Vagina (tissue), 2 donors: ENCODE measurements around the gene IPO8.

ENCODE experiments used
- POLR2A ChIP-seq, 2 donors: fragments of 450-650 bp; IDR thresholded peaks; one replicate each; pipeline ENCODE4 v1.6.1; 2017; ENCODE audit warnings: antibody characterized with exemption in 2 of 2, mild to moderate bottlenecking in 2 of 2, moderate library complexity in 2 of 2
- POLR2AphosphoS5 ChIP-seq, 2 donors: sonication (generic); formaldehyde crosslinking; IDR thresholded peaks; one replicate each; pipeline ENCODE4 v1.9.0; 2017; ENCODE audit warnings: antibody characterized with exemption in 2 of 2, mild to moderate bottlenecking in 2 of 2, low read depth in 1 of 2; ENCODE audit not compliant: insufficient read depth in 1 of 2
- TF ChIP-seq, protein P1 (sequence below), 3 experiments: fragments of 450-650 bp in 2 of 3; fragments of 200-600 bp in 1 of 3; sonication (generic) in 1 of 3; IDR thresholded peaks; one replicate each; pipeline ENCODE4 v1.5.1; 2017 to 2019; ENCODE audit warnings: antibody characterized with exemption in 3 of 3, mild to moderate bottlenecking in 2 of 3, moderate library complexity in 2 of 3

DNA sequence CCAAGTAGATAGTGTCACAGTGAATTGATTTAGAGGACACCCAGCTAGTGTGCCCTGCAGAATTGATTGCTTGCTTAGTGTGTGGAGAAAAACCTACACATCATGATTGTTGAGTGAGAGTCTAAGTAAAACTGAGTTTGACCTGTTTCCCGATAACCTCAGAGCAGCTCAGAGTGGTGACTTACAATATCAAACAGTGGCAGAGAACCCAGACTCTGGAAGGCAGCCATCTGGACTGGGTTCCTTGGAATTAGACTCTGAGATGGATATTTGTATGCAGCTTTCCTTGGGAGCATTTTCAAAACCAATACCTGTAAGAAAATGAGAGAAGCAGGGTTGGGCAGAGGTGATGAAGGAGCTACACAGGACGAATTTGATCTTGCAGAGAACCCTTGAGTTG, 109.8 kb downstream of the IPO8 start:
- TF ChIP-seq, protein P1, sequence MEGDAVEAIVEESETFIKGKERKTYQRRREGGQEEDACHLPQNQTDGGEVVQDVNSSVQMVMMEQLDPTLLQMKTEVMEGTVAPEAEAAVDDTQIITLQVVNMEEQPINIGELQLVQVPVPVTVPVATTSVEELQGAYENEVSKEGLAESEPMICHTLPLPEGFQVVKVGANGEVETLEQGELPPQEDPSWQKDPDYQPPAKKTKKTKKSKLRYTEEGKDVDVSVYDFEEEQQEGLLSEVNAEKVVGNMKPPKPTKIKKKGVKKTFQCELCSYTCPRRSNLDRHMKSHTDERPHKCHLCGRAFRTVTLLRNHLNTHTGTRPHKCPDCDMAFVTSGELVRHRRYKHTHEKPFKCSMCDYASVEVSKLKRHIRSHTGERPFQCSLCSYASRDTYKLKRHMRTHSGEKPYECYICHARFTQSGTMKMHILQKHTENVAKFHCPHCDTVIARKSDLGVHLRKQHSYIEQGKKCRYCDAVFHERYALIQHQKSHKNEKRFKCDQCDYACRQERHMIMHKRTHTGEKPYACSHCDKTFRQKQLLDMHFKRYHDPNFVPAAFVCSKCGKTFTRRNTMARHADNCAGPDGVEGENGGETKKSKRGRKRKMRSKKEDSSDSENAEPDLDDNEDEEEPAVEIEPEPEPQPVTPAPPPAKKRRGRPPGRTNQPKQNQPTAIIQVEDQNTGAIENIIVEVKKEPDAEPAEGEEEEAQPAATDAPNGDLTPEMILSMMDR (IDR thresholded peaks at IDR 0.05) = no peak
- no peak for TF ChIP-seq POLR2AphosphoS5 (IDR thresholded peaks at IDR 0.05; ENCODE audit: insufficient read depth in 1 of 2, low read depth in 1 of 2)
- no peak for TF ChIP-seq POLR2A (IDR thresholded peaks at IDR 0.05)
